ENCODE data around the gene SLC39A3.

The SLC39A3 gene

GRCh38 chr19:2750808-2751437 is 11.1 kb upstream of the SLC39A3 start:
- Histone ChIP-seq H3K27ac (ENCODE audit: low read depth in 2 of 2, low read length in 2 of 2) (no peak overlapping the region), H3K36me3 (ENCODE audit: control insufficient read depth in 2 of 2, insufficient read depth in 2 of 2, low read length in 2 of 2) (peaks cover 0 to 19% of the 10 kb centered on the region in 2 donors)

GRCh38 chr19:2747349-2747748 is 7.5 kb upstream of the SLC39A3 start:
- Histone ChIP-seq H3K4me3 (ENCODE audit: low read length in 2 of 2) (no peak overlapping the region), H3K9ac (ENCODE audit: low read depth in 1 of 2, low read length in 2 of 2) (no peak overlapping the region), H3K4me1 (ENCODE audit: control insufficient read depth in 2 of 2, insufficient read depth in 2 of 2, low read length in 2 of 2) (peaks cover 0 to 3% of the 10 kb centered on the region in 2 donors), H3K36me3 (ENCODE audit: control insufficient read depth in 2 of 2, insufficient read depth in 2 of 2, low read length in 2 of 2) (no peaks in the 10 kb centered on the region), H3K27me3 (ENCODE audit: control insufficient read depth in 2 of 2, insufficient read depth in 2 of 2, low read length in 2 of 2) (no peaks in the 10 kb centered on the region), H3K27ac (ENCODE audit: low read depth in 2 of 2, low read length in 2 of 2) (no peak overlapping the region), H3K9me3 (ENCODE audit: control insufficient read depth in 2 of 2, low read length in 2 of 2) (no peaks in the 10 kb centered on the region)

More at GRCh38 chr19:2750808-2751437, 11.1 kb upstream of the SLC39A3 start:
- H3K4me1 ChIP-seq (ENCODE audit: control insufficient read depth in 2 of 2, insufficient read depth in 2 of 2, low read length in 2 of 2): peaks cover 0 to 3% of the 10 kb centered on the region in 2 donors
- no peaks in the 10 kb centered on the region for H3K9me3 ChIP-seq (ENCODE audit: control insufficient read depth in 2 of 2, low read length in 2 of 2)
- no peak overlapping the region for H3K9ac ChIP-seq (ENCODE audit: low read depth in 1 of 2, low read length in 2 of 2)
- H3K4me3 ChIP-seq (ENCODE audit: low read length in 2 of 2): no peak overlapping the region
- no peaks in the 10 kb centered on the region for H3K27me3 ChIP-seq (ENCODE audit: control insufficient read depth in 2 of 2, insufficient read depth in 2 of 2, low read length in 2 of 2)

DNA sequence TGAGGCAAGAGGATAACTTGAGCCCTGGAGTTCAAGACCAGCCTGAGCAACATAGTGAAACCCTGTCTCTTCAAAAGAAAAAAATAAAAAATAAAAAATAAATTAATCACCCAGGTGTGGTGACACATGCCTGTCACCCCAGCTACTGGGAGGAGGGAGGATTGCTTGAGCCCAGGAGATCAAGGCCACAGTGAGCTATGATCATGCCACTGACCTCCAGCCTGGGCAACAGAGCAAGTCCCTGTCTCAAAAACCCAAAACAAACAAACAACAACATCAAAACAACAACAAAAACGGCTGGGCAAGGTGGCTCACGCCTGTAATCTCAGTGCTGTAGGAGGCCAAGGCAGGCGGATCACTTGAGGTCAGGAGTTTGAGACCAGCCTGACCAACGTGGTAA is 4.3 kb upstream of the SLC39A3 start:
- Histone ChIP-seq H3K4me3 (ENCODE audit: low read length in 2 of 2) (no peak overlapping the region), H3K4me1 (ENCODE audit: control insufficient read depth in 2 of 2, insufficient read depth in 2 of 2, low read length in 2 of 2) (peaks cover 7 to 8% of the 10 kb centered on the region in 2 donors), H3K9me3 (ENCODE audit: control insufficient read depth in 2 of 2, low read length in 2 of 2) (no peaks in the 10 kb centered on the region), H3K9ac (ENCODE audit: low read depth in 1 of 2, low read length in 2 of 2) (no peak overlapping the region), H3K27ac (ENCODE audit: low read depth in 2 of 2, low read length in 2 of 2) (no peak overlapping the region), H3K36me3 (ENCODE audit: control insufficient read depth in 2 of 2, insufficient read depth in 2 of 2, low read length in 2 of 2) (no peaks in the 10 kb centered on the region), H3K27me3 (ENCODE audit: control insufficient read depth in 2 of 2, insufficient read depth in 2 of 2, low read length in 2 of 2) (no peaks in the 10 kb centered on the region)

- Histone ChIP-seq H3K27me3 (ENCODE audit: control insufficient read depth in 2 of 2, insufficient read depth in 2 of 2, low read length in 2 of 2) (no peaks in the 10 kb centered on the region), H3K27ac (ENCODE audit: low read depth in 2 of 2, low read length in 2 of 2) (no peak overlapping the region), H3K9me3 (ENCODE audit: control insufficient read depth in 2 of 2, low read length in 2 of 2) (no peaks in the 10 kb centered on the region), H3K36me3 (ENCODE audit: control insufficient read depth in 2 of 2, insufficient read depth in 2 of 2, low read length in 2 of 2) (no peaks in the 10 kb centered on the region), H3K4me3 (ENCODE audit: low read length in 2 of 2) (no peak overlapping the region), H3K4me1 (ENCODE audit: control insufficient read depth in 2 of 2, insufficient read depth in 2 of 2, low read length in 2 of 2) (peaks cover 8% of the 10 kb centered on the region in 2 donors), H3K9ac (ENCODE audit: low read depth in 1 of 2, low read length in 2 of 2) (no peak overlapping the region)
Measured at GRCh38 chr19:2743099-2743498, 3.3 kb upstream of the SLC39A3 start.

GRCh38 chr19:2740314-2740656 is 468 bp upstream of the SLC39A3 start:
- Histone ChIP-seq H3K9ac (ENCODE audit: low read depth in 1 of 2, low read length in 2 of 2) (no peak overlapping the region), H3K27ac (ENCODE audit: low read depth in 2 of 2, low read length in 2 of 2) (no peak overlapping the region), H3K4me3 (ENCODE audit: low read length in 2 of 2) (peak overlapping the region in 1 of 2 donors; percentile 41), H3K4me1 (ENCODE audit: control insufficient read depth in 2 of 2, insufficient read depth in 2 of 2, low read length in 2 of 2) (peaks cover 8% of the 10 kb centered on the region in 2 donors), H3K9me3 (ENCODE audit: control insufficient read depth in 2 of 2, low read length in 2 of 2) (no peaks in the 10 kb centered on the region), H3K36me3 (ENCODE audit: control insufficient read depth in 2 of 2, insufficient read depth in 2 of 2, low read length in 2 of 2) (peaks cover 11% of the 10 kb centered on the region in 2 donors), H3K27me3 (ENCODE audit: control insufficient read depth in 2 of 2, insufficient read depth in 2 of 2, low read length in 2 of 2) (no peaks in the 10 kb centered on the region)

- H3K4me3 ChIP-seq (ENCODE audit: low read length in 2 of 2): no peak overlapping the region
- H3K27me3 ChIP-seq (ENCODE audit: control insufficient read depth in 2 of 2, insufficient read depth in 2 of 2, low read length in 2 of 2): no peaks in the 10 kb centered on the region
- H3K4me1 ChIP-seq (ENCODE audit: control insufficient read depth in 2 of 2, insufficient read depth in 2 of 2, low read length in 2 of 2): peaks cover 8% of the 10 kb centered on the region in 2 donors
- no peak overlapping the region for H3K27ac ChIP-seq (ENCODE audit: low read depth in 2 of 2, low read length in 2 of 2)
- H3K36me3 ChIP-seq (ENCODE audit: control insufficient read depth in 2 of 2, insufficient read depth in 2 of 2, low read length in 2 of 2): peaks cover 14 to 18% of the 10 kb centered on the region in 2 donors
- H3K9ac ChIP-seq (ENCODE audit: low read depth in 1 of 2, low read length in 2 of 2): no peak overlapping the region
- no peaks in the 10 kb centered on the region for H3K9me3 ChIP-seq (ENCODE audit: control insufficient read depth in 2 of 2, low read length in 2 of 2)
Measured at GRCh38 chr19:2736550-2737190, 3.1 kb downstream of the SLC39A3 start.

GRCh38 chr19:2735374-2735773 is 4.4 kb downstream of the SLC39A3 start:
- H3K4me3 ChIP-seq (ENCODE audit: low read length in 2 of 2): no peak overlapping the region
- no peaks in the 10 kb centered on the region for H3K9me3 ChIP-seq (ENCODE audit: control insufficient read depth in 2 of 2, low read length in 2 of 2)
- peaks cover 8% of the 10 kb centered on the region in 2 donors for H3K4me1 ChIP-seq (ENCODE audit: control insufficient read depth in 2 of 2, insufficient read depth in 2 of 2, low read length in 2 of 2)
- H3K27me3 ChIP-seq (ENCODE audit: control insufficient read depth in 2 of 2, insufficient read depth in 2 of 2, low read length in 2 of 2): no peaks in the 10 kb centered on the region
- H3K36me3 ChIP-seq (ENCODE audit: control insufficient read depth in 2 of 2, insufficient read depth in 2 of 2, low read length in 2 of 2): peaks cover 14 to 18% of the 10 kb centered on the region in 2 donors
- H3K27ac ChIP-seq (ENCODE audit: low read depth in 2 of 2, low read length in 2 of 2): no peak overlapping the region
- H3K9ac ChIP-seq (ENCODE audit: low read depth in 1 of 2, low read length in 2 of 2): no peak overlapping the region

DNA sequence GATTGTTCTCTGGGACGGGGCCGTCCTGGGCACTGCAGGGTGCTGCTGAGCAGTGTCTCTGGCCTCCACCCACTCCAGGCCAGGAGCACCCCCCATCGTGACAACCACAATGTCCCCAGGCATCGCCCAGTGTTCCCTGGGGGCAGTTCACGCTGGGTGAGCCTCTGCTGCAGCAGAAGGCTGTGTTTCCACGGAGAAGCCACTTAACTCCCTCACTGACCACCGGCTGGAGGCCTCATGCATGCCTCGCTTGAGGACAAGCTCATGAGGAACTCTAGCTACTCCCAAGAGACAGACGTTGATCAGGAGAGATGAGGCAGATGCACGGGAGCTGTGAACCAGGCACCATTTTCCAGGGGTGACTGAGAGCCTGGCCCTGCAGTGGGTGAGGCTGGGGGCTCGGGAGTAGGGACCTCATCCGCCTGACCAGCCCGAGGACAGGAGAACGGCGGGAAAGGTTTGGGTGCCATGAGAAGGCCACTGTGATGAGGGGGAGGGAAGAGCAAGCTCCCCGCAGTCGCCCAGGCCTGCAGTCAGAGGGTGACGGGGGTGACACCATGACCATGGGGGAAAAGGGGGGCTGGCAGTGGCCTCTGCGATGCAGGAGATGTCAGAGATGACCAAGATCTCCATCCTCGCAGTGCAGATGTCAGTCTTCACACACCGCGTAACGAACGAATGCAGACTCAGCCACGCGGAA is 5.1 kb downstream of the SLC39A3 start:
- Histone ChIP-seq H3K27ac (ENCODE audit: low read depth in 2 of 2, low read length in 2 of 2) (no peak overlapping the region), H3K4me3 (ENCODE audit: low read length in 2 of 2) (no peak overlapping the region), H3K36me3 (ENCODE audit: control insufficient read depth in 2 of 2, insufficient read depth in 2 of 2, low read length in 2 of 2) (peaks cover 14 to 18% of the 10 kb centered on the region in 2 donors), H3K9me3 (ENCODE audit: control insufficient read depth in 2 of 2, low read length in 2 of 2) (no peaks in the 10 kb centered on the region), H3K27me3 (ENCODE audit: control insufficient read depth in 2 of 2, insufficient read depth in 2 of 2, low read length in 2 of 2) (no peaks in the 10 kb centered on the region), H3K9ac (ENCODE audit: low read depth in 1 of 2, low read length in 2 of 2) (no peak overlapping the region), H3K4me1 (ENCODE audit: control insufficient read depth in 2 of 2, insufficient read depth in 2 of 2, low read length in 2 of 2) (peaks cover 5 to 8% of the 10 kb centered on the region in 2 donors)

- no peaks in the 10 kb centered on the region for H3K27me3 ChIP-seq (ENCODE audit: control insufficient read depth in 2 of 2, insufficient read depth in 2 of 2, low read length in 2 of 2)
- H3K27ac ChIP-seq (ENCODE audit: low read depth in 2 of 2, low read length in 2 of 2): no peak overlapping the region
- H3K9ac ChIP-seq (ENCODE audit: low read depth in 1 of 2, low read length in 2 of 2): no peak overlapping the region
- peaks cover 14 to 18% of the 10 kb centered on the region in 2 donors for H3K36me3 ChIP-seq (ENCODE audit: control insufficient read depth in 2 of 2, insufficient read depth in 2 of 2, low read length in 2 of 2)
- H3K9me3 ChIP-seq (ENCODE audit: control insufficient read depth in 2 of 2, low read length in 2 of 2): no peaks in the 10 kb centered on the region
- peaks cover under 1 to 2% of the 10 kb centered on the region in 2 donors for H3K4me1 ChIP-seq (ENCODE audit: control insufficient read depth in 2 of 2, insufficient read depth in 2 of 2, low read length in 2 of 2)
- no peak overlapping the region for H3K4me3 ChIP-seq (ENCODE audit: low read length in 2 of 2)
Measured at GRCh38 chr19:2733930-2734588, 5.8 kb downstream of the SLC39A3 start.

DNA sequence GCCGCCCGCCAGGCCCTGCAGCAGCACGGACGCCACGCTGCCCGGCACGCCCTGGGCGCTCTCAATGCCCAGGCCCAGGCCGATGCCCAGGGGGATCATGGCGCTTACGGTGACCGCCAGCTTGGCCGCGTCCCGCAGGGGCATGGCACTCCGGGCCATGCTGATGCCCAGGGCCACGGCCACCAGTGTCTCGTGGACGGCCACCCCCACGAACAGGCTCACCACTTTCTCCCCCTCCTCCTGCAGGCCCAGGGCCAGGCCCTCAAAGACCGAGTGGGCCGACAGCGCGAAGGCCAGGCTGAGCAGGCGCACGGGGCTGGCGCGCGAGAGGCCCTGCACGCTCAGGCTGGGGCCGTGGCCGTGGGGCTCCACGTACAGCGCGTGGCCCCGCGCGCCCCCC is 6.9 kb downstream of the SLC39A3 start:
- Histone ChIP-seq H3K36me3 (ENCODE audit: control insufficient read depth in 2 of 2, insufficient read depth in 2 of 2, low read length in 2 of 2) (peaks cover 14 to 18% of the 10 kb centered on the region in 2 donors), H3K9ac (ENCODE audit: low read depth in 1 of 2, low read length in 2 of 2) (no peak overlapping the region), H3K9me3 (ENCODE audit: control insufficient read depth in 2 of 2, low read length in 2 of 2) (no peaks in the 10 kb centered on the region), H3K27ac (ENCODE audit: low read depth in 2 of 2, low read length in 2 of 2) (no peak overlapping the region), H3K27me3 (ENCODE audit: control insufficient read depth in 2 of 2, insufficient read depth in 2 of 2, low read length in 2 of 2) (no peaks in the 10 kb centered on the region), H3K4me3 (ENCODE audit: low read length in 2 of 2) (no peak overlapping the region), H3K4me1 (ENCODE audit: control insufficient read depth in 2 of 2, insufficient read depth in 2 of 2, low read length in 2 of 2) (no peaks in the 10 kb centered on the region)
